Neural progenitor cell (in vitro differentiated cells): ENCODE measurements around the gene IQGAP2.

Source experiments
- EZH2 ChIP-seq: fragments of 200-600 bp; sonication (generic); IDR thresholded peaks from 2 replicates; pipeline ENCODE4 v1.6.1; 2017; ENCODE audit warnings: antibody characterized with exemption, mild to moderate bottlenecking, moderate library complexity
- TF ChIP-seq, protein P1 (sequence below): fragments of 200-600 bp; sonication (generic); IDR thresholded peaks from 2 replicates; pipeline ENCODE4 v1.5.1; 2017; ENCODE audit warnings: antibody characterized with exemption, mild to moderate bottlenecking

DNA sequence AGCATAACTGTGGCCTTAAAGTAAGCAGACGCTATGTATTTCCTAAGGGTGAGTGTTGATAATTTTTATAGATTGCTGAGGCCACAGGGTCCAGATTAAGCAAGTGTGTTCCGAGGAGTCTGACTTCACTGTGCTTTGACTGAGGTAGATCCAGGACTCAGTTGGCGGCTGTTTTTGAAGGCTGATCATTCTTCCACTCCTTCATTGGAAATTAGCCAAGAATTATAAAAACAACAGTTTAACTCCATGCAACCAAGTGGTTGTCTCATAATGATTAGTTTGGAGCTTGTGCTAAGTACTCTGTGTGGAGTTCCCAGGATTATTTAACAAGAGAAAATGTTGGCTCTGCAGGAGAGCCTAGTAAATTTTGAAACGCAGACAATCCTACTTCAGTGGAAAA is 19.1 kb downstream of the IQGAP2 start:
- TF ChIP-seq, protein P1, sequence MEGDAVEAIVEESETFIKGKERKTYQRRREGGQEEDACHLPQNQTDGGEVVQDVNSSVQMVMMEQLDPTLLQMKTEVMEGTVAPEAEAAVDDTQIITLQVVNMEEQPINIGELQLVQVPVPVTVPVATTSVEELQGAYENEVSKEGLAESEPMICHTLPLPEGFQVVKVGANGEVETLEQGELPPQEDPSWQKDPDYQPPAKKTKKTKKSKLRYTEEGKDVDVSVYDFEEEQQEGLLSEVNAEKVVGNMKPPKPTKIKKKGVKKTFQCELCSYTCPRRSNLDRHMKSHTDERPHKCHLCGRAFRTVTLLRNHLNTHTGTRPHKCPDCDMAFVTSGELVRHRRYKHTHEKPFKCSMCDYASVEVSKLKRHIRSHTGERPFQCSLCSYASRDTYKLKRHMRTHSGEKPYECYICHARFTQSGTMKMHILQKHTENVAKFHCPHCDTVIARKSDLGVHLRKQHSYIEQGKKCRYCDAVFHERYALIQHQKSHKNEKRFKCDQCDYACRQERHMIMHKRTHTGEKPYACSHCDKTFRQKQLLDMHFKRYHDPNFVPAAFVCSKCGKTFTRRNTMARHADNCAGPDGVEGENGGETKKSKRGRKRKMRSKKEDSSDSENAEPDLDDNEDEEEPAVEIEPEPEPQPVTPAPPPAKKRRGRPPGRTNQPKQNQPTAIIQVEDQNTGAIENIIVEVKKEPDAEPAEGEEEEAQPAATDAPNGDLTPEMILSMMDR, result no peak
- TF ChIP-seq EZH2, result no peak
